Trophoblast cell (in vitro differentiated cells and primary cell): ENCODE results near the gene GCM1.

Source experiments
- DNase-seq, 2 donors: peaks; one replicate each; pipeline ENCODE4 v3.0.0-alpha.2; 2016
- H2AFZ ChIP-seq: 2 replicates; pipeline ENCODE4 v1.6.1; 2013; ENCODE audit warnings: low read length, moderate library complexity, mild to moderate bottlenecking; ENCODE audit not compliant: insufficient read depth, poor library complexity
- H2AK5ac ChIP-seq: 2 replicates; pipeline ENCODE4 v1.6.1; 2013; ENCODE audit warnings: mild to moderate bottlenecking, low read length
- H2BK120ac ChIP-seq: 2 replicates; pipeline ENCODE4 v1.6.1; 2013; ENCODE audit warnings: low read length, mild to moderate bottlenecking, moderate library complexity; ENCODE audit not compliant: insufficient read depth, poor library complexity
- H2BK12ac ChIP-seq: 2 replicates; pipeline ENCODE4 v1.6.1; 2013; ENCODE audit warnings: mild to moderate bottlenecking, low read length, moderate library complexity
- H2BK5ac ChIP-seq: 2 replicates; pipeline ENCODE4 v1.6.1; 2013; ENCODE audit warnings: low read length, low read depth, moderate library complexity, mild to moderate bottlenecking; ENCODE audit not compliant: poor library complexity
- H3K14ac ChIP-seq: 2 replicates; pipeline ENCODE4 v1.6.1; 2013; ENCODE audit warnings: mild to moderate bottlenecking, low read length
- H3K18ac ChIP-seq: 2 replicates; pipeline ENCODE4 v1.6.1; 2013; ENCODE audit warnings: mild to moderate bottlenecking, low read length
- H3K23ac ChIP-seq: 2 replicates; pipeline ENCODE4 v1.6.1; 2013; ENCODE audit warnings: low read length
- H3K27ac ChIP-seq: 2 replicates; pipeline ENCODE4 v1.5.1; 2013; ENCODE audit warnings: low read depth, mild to moderate bottlenecking, inconsistent platforms, low read length, moderate library complexity
- H3K27me3 ChIP-seq: 2 replicates; pipeline ENCODE4 v1.6.1; 2013; ENCODE audit warnings: inconsistent platforms, mild to moderate bottlenecking, low read length, moderate library complexity; ENCODE audit not compliant: insufficient read depth
- H3K36me3 ChIP-seq, 2 experiments: 1 replicate in 1 of 2; 2 replicates in 1 of 2; pipeline ENCODE4 v1.6.1; 2013; ENCODE audit warnings: low read length in 2 of 2, mild to moderate bottlenecking in 2 of 2, moderate library complexity in 1 of 2; ENCODE audit not compliant: insufficient read depth in 2 of 2, control insufficient read depth in 1 of 2
- H3K4ac ChIP-seq: 2 replicates; pipeline ENCODE4 v1.6.1; 2013; ENCODE audit warnings: low read depth, mild to moderate bottlenecking, low read length, moderate library complexity
- H3K4me1 ChIP-seq, 2 experiments: 1 replicate in 1 of 2; 2 replicates in 1 of 2; pipeline ENCODE4 v1.6.1; 2013; ENCODE audit warnings: low read length in 2 of 2, mild to moderate bottlenecking in 2 of 2, moderate library complexity in 1 of 2; ENCODE audit not compliant: insufficient read depth in 2 of 2, control insufficient read depth in 1 of 2
- H3K4me2 ChIP-seq: 2 replicates; pipeline ENCODE4 v1.6.1; 2013; ENCODE audit warnings: inconsistent platforms, mild to moderate bottlenecking, low read length, moderate library complexity
- H3K4me3 ChIP-seq: 2 replicates; pipeline ENCODE4 v1.5.1; 2013; ENCODE audit warnings: mild to moderate bottlenecking, low read depth, low read length, inconsistent platforms
- H3K79me1 ChIP-seq: one replicate; pipeline ENCODE4 v1.6.1; 2013; ENCODE audit warnings: low read length
- H3K79me2 ChIP-seq: 2 replicates; pipeline ENCODE4 v1.6.1; 2013; ENCODE audit warnings: low read length, mild to moderate bottlenecking; ENCODE audit not compliant: control insufficient read depth, insufficient read depth, poor library complexity
- H3K9ac ChIP-seq: 2 replicates; pipeline ENCODE4 v1.6.1; 2013; ENCODE audit warnings: mild to moderate bottlenecking, low read length
- H3K9me3 ChIP-seq: 2 replicates; pipeline ENCODE4 v1.6.1; 2013; ENCODE audit warnings: low read depth, mild to moderate bottlenecking, control low read depth, inconsistent platforms, low read length; ENCODE audit not compliant: insufficient read depth
- H4K12ac ChIP-seq: 2 replicates; pipeline ENCODE4 v1.6.1; 2013; ENCODE audit warnings: low read depth, mild to moderate bottlenecking, low read length, moderate library complexity
- H4K8ac ChIP-seq: 2 replicates; pipeline ENCODE4 v1.6.1; 2013; ENCODE audit warnings: low read depth, mild to moderate bottlenecking, low read length, moderate library complexity
- H4K91ac ChIP-seq: one replicate; pipeline ENCODE4 v1.6.1; 2013; ENCODE audit warnings: low read depth, mild to moderate bottlenecking, low read length, moderate library complexity
- WGBS: extraction: QIAGEN DNeasy Blood & Tissue Kit; methylation state at CpG from one replicate; pipeline ENCODE4 v1.1.7; 2013; ENCODE audit warnings: missing lambda C conversion rate; ENCODE audit not compliant: insufficient read length, insufficient coverage; ENCODE audit errors: extremely low coverage; 5-methylcytosine and 5-hydroxymethylcytosine counted together

Gene GCM1

DNA sequence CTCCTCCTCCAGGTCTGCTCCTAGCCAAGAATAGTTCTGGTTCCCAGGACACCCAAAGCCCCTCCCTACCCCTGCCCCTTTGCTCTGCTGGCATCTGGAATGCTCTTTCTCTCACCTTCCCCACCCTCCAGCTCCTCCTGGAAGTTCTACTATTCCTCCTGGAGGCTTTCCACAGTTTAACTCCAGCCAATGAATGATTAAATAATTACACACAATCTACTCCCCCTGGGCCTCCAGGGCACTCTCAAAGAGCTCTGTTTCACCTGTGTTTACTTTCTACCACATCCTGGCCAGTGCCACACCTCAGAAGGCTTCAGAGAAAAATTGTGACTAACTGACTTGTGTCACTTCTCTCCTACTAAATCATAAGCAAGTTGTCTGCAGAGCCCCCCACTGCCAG lies 36.2 kb downstream of the GCM1 start:
- H2AFZ ChIP-seq, result no peak overlapping the region
- no peak overlapping the region for H2BK5ac ChIP-seq
- H3K79me1 ChIP-seq, result peaks cover 7% of the 10 kb centered on the region
- H3K36me3 ChIP-seq, result no peaks in the 10 kb centered on the region
- H3K18ac ChIP-seq, result no peak overlapping the region
- H4K12ac ChIP-seq, result no peak overlapping the region
- DNase-seq, result no peak
- H4K91ac ChIP-seq, result peak overlapping the region; percentile 31
- H3K27ac ChIP-seq, result no peak overlapping the region
- no peak overlapping the region for H3K23ac ChIP-seq
- H3K9me3 ChIP-seq, result no peaks in the 10 kb centered on the region
- H3K14ac ChIP-seq, result no peak overlapping the region
- H3K9ac ChIP-seq, result no peak overlapping the region
- no peaks in the 10 kb centered on the region for H3K27me3 ChIP-seq
- H3K79me2 ChIP-seq, result no peaks in the 10 kb centered on the region
- H2BK120ac ChIP-seq, result no peak overlapping the region
- no peak overlapping the region for H3K4ac ChIP-seq
- no peak overlapping the region for H2BK12ac ChIP-seq
- H4K8ac ChIP-seq, result no peak overlapping the region
- H3K4me1 ChIP-seq, result peaks cover 2% of the 10 kb centered on the region in 2 experiments
- no peak overlapping the region for H2AK5ac ChIP-seq
- H3K4me2 ChIP-seq, result no peak overlapping the region
- H3K4me3 ChIP-seq, result no peak overlapping the region

DNA sequence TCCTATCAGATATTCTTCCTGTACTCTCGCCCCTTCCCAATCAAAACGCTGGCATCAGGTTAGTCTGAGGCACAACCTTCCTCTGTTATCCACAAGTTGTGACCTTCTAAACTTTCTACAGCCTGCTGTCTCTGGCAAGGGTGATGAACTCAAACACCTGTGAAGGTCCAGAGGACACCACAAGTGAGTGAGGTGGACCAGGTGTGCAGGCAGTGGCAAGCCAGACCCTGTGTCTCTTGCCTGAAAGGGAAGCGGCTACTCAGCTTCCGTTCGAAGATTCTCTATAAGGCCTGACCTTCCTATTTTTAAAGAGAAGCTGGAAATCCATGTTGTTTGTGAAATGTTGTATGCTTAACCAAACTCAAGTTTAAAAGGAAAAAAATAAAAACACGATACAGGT lies 36.8 kb downstream of the GCM1 start:
- Histone ChIP-seq H2BK12ac (no peak overlapping the region), H3K4me3 (no peak overlapping the region)

DNA sequence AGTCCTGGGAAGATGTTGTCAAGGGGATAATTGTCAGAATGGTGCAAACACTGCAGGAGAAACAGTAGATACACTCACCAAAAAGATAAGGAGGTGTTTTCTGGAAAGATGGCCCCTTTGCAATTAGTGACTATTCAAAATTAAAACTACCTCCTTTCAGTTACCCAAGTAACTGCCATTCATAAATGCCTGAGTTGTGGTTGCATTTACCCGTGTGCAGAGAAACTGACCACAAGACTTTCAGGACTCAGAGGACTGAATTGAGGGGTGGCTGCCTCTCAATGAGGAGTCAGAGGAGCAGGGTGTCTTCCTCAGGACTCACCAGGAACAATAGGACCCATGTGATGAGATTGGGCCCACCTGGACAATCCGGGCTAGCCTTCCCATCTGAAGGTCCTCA lies 39.0 kb downstream of the GCM1 start:
- Histone ChIP-seq H3K14ac (no peak overlapping the region), H3K79me1 (peaks cover 8% of the 10 kb centered on the region), H2AK5ac (no peak overlapping the region), H2BK12ac (no peak overlapping the region), H3K4me1 (peaks cover 2% of the 10 kb centered on the region in 2 experiments), H3K27ac (no peak overlapping the region), H4K91ac (no peak overlapping the region), H3K4ac (no peak overlapping the region), H3K4me2 (no peak overlapping the region), H2AFZ (no peak overlapping the region), H2BK120ac (no peak overlapping the region), H3K79me2 (no peaks in the 10 kb centered on the region), H3K9me3 (no peaks in the 10 kb centered on the region), H2BK5ac (no peak overlapping the region), H3K23ac (no peak overlapping the region), H3K27me3 (no peaks in the 10 kb centered on the region), H4K12ac (no peak overlapping the region), H3K36me3 (no peaks in the 10 kb centered on the region), H4K8ac (no peak overlapping the region), H3K18ac (no peak overlapping the region), H3K4me3 (no peak overlapping the region), H3K9ac (no peak overlapping the region)
- no peak for DNase-seq
- no CpG with 5 or more reads among the region's 2 CpGs for WGBS

More for the DNA sequence above, 36.8 kb downstream of the GCM1 start:
- WGBS, result no CpG with 5 or more reads among the region's 6 CpGs
- no peaks in the 10 kb centered on the region for H3K79me2 ChIP-seq
- no peak overlapping the region for H3K9ac ChIP-seq
- peak overlapping the region; percentile 19 for H2AK5ac ChIP-seq
- no peak overlapping the region for H3K4ac ChIP-seq
- no peak overlapping the region for H4K8ac ChIP-seq
- no peak overlapping the region for H2BK5ac ChIP-seq
- no peaks in the 10 kb centered on the region for H3K36me3 ChIP-seq
- peaks cover 8% of the 10 kb centered on the region for H3K79me1 ChIP-seq
- no peak overlapping the region for H3K4me2 ChIP-seq
- no peak overlapping the region for H3K23ac ChIP-seq
- no peaks in the 10 kb centered on the region for H3K9me3 ChIP-seq
- H3K27ac ChIP-seq, result no peak overlapping the region
- H2AFZ ChIP-seq, result no peak overlapping the region
- no peak for DNase-seq
- H4K91ac ChIP-seq, result peak overlapping the region; percentile 32
- no peak overlapping the region for H3K18ac ChIP-seq
- no peak overlapping the region for H2BK120ac ChIP-seq
- no peak overlapping the region for H3K14ac ChIP-seq
- no peaks in the 10 kb centered on the region for H3K27me3 ChIP-seq
- no peak overlapping the region for H4K12ac ChIP-seq
- peaks cover 2 to 4% of the 10 kb centered on the region in 2 experiments for H3K4me1 ChIP-seq

DNA sequence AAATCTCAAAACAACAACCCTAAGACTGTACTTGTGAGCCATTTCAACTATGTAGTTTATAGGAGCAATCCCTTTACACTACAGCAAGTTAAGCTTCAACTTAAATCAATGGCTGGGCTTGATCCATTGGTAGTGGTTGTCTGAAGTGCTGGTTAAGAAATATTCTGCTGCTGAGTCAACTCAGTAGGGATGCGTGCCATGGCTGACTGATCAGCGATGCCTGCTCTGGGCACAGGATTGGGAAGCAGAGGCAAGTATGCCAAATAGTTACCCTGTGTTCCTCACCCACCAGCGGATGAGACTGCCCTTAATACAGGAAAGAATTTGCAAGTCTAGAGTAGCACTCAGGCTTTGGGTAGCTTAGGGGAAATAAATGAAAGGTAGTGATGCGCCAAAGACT lies 41.5 kb downstream of the GCM1 start:
- Histone ChIP-seq H4K91ac (peak overlapping the region; percentile 90), H3K9me3 (no peaks in the 10 kb centered on the region), H3K79me1 (peaks cover 6% of the 10 kb centered on the region), H2BK12ac (no peak overlapping the region), H3K4me2 (no peak overlapping the region), H3K4me1 (peaks cover 2% of the 10 kb centered on the region in 2 experiments), H3K4ac (no peak overlapping the region), H4K12ac (no peak overlapping the region), H2BK120ac (peak overlapping the region; percentile 86), H3K9ac (no peak overlapping the region), H3K4me3 (no peak overlapping the region), H3K23ac (no peak overlapping the region), H3K79me2 (no peaks in the 10 kb centered on the region), H3K18ac (no peak overlapping the region), H4K8ac (peak overlapping the region; percentile 66), H3K27ac (peak overlapping the region; percentile 75), H2AFZ (no peak overlapping the region), H3K36me3 (peaks cover 0 to under 1% of the 10 kb centered on the region in 2 experiments), H3K27me3 (no peaks in the 10 kb centered on the region), H2BK5ac (peak overlapping the region; percentile 36), H3K14ac (no peak overlapping the region), H2AK5ac (no peak overlapping the region)
- no peak for DNase-seq
- no CpG with 5 or more reads among the region's 4 CpGs for WGBS
